ENCODE data around the gene THEM4. TPM values are rescaled to one million over a fixed set of nuclear protein-coding genes. Genes with fewer than 3 reads are reported as not detected.

The THEM4 gene
- total RNA-seq, 2 experiments from 2014 or later, result 24.0 to 24.5 TPM

- ATAC-seq (ENCODE audit: poor library complexity) (no peak), DNase-seq (no peak)
- peaks cover 5% of the 10 kb centered on the region for H3K36me3 ChIP-seq (ENCODE audit: insufficient read depth, low read length)
- Mint-ChIP-seq H3K27ac (no peak within 1 kb of the TSS), H3K4me3 (no peak within 1 kb of the TSS), H3K9me3 (no peaks in the 10 kb centered on the region), H3K27me3 (no peaks in the 10 kb centered on the region), H3K36me3 (ENCODE audit: low read depth) (no peaks in the 10 kb centered on the region), H3K4me1 (ENCODE audit: low read depth) (no peaks in the 10 kb centered on the region)
- ChIA-PET CTCF (no interaction called here), POLR2A (no interaction called here)
- intact Hi-C loops (cut with DNase I, micrococcal nuclease), result no loop called here
- no peaks in the 10 kb centered on the region for H3K9me3 ChIP-seq (ENCODE audit: control insufficient read depth in 1 of 2, insufficient read depth in 1 of 2, low read length in 2 of 2)
- no peak for TF ChIP-seq CTCF (IDR thresholded peaks at IDR 0.05)
- H3K27me3 ChIP-seq (ENCODE audit: control insufficient read depth in 1 of 2, insufficient read depth in 2 of 2, low read length in 2 of 2), result no peaks in the 10 kb centered on the region
- H3K4me1 ChIP-seq (ENCODE audit: insufficient read depth, low read length), result peaks cover 3% of the 10 kb centered on the region
- no peak within 1 kb of the TSS for H3K4me3 ChIP-seq (ENCODE audit: low read length)
- no peak within 1 kb of the TSS for H3K27ac ChIP-seq (ENCODE audit: low read depth in 1 of 2, low read length in 2 of 2)
Measured at GRCh38 chr1:151853411-151853943, 55.8 kb downstream of the THEM4 start, which contains the start of gene THEM5. Gene THEM5, minus strand, starts transcription at chr1:151853712. Its CDS starts 147 bp downstream, at chr1:151853565.

GRCh38 chr1:151852733-151853132 is 56.6 kb downstream of the THEM4 start:
- Histone ChIP-seq H3K4me1 (ENCODE audit: insufficient read depth, low read length) (peaks cover 3% of the 10 kb centered on the region), H3K27me3 (ENCODE audit: control insufficient read depth in 1 of 2, insufficient read depth in 2 of 2, low read length in 2 of 2) (no peaks in the 10 kb centered on the region), H3K27ac (ENCODE audit: low read depth in 1 of 2, low read length in 2 of 2) (no peak overlapping the region), H3K36me3 (ENCODE audit: insufficient read depth, low read length) (peaks cover 5% of the 10 kb centered on the region), H3K4me3 (ENCODE audit: low read length) (no peak overlapping the region), H3K9me3 (ENCODE audit: control insufficient read depth in 1 of 2, insufficient read depth in 1 of 2, low read length in 2 of 2) (no peaks in the 10 kb centered on the region)
- H3K9me3 Mint-ChIP-seq, result no peaks in the 10 kb centered on the region
- DNase-seq (no peak), ATAC-seq (ENCODE audit: poor library complexity) (no peak)
- intact Hi-C loops (cut with DNase I, micrococcal nuclease), result no loop called here
- no peak for TF ChIP-seq CTCF (IDR thresholded peaks at IDR 0.05)
- no peaks in the 10 kb centered on the region for H3K27me3 Mint-ChIP-seq
- ChIA-PET POLR2A (no interaction called here), CTCF (no interaction called here)
- no peaks in the 10 kb centered on the region for H3K4me1 Mint-ChIP-seq (ENCODE audit: low read depth)
- H3K27ac Mint-ChIP-seq, result no peak overlapping the region
- H3K4me3 Mint-ChIP-seq, result no peak overlapping the region
- H3K36me3 Mint-ChIP-seq (ENCODE audit: low read depth), result no peaks in the 10 kb centered on the region

- Histone ChIP-seq H3K27me3 (ENCODE audit: control insufficient read depth in 1 of 2, insufficient read depth in 2 of 2, low read length in 2 of 2) (no peaks in the 10 kb centered on the region), H3K4me3 (ENCODE audit: low read length) (no peak overlapping the region), H3K27ac (ENCODE audit: low read depth in 1 of 2, low read length in 2 of 2) (no peak overlapping the region), H3K9me3 (ENCODE audit: control insufficient read depth in 1 of 2, insufficient read depth in 1 of 2, low read length in 2 of 2) (no peaks in the 10 kb centered on the region), H3K4me1 (ENCODE audit: insufficient read depth, low read length) (peaks cover 5% of the 10 kb centered on the region), H3K36me3 (ENCODE audit: insufficient read depth, low read length) (peaks cover 5% of the 10 kb centered on the region)
- Mint-ChIP-seq H3K27me3 (no peaks in the 10 kb centered on the region), H3K36me3 (ENCODE audit: low read depth) (no peaks in the 10 kb centered on the region), H3K9me3 (no peaks in the 10 kb centered on the region), H3K4me1 (ENCODE audit: low read depth) (no peaks in the 10 kb centered on the region), H3K4me3 (no peak overlapping the region), H3K27ac (no peak overlapping the region)
- ChIA-PET POLR2A (no interaction called here), CTCF (no interaction called here)
- DNase-seq (no peak), ATAC-seq (ENCODE audit: poor library complexity) (no peak)
- no peak for TF ChIP-seq CTCF (IDR thresholded peaks at IDR 0.05)
- intact Hi-C loops (cut with DNase I, micrococcal nuclease), result no loop called here
Measured at GRCh38 chr1:151851886-151852285, 57.4 kb downstream of the THEM4 start.
